Prostate gland (tissue), 2 donors: Measurements from ENCODE around the gene MCUR1.

Experiments used
- POLR2A ChIP-seq: fragments of 450-650 bp; IDR thresholded peaks from one replicate; pipeline ENCODE4 v1.6.1; 2016; ENCODE audit warnings: antibody characterized with exemption, mild to moderate bottlenecking
- POLR2AphosphoS5 ChIP-seq: sonication (generic); formaldehyde crosslinking; IDR thresholded peaks from one replicate; pipeline ENCODE4 v1.6.1; 2017; ENCODE audit warnings: antibody characterized with exemption
- TF ChIP-seq, protein P1 (sequence below), 4 experiments: fragments of 200-600 bp in 2 of 4; fragments of 450-650 bp in 2 of 4; sonication (generic) in 2 of 4; IDR thresholded peaks; 1 replicate in 3 of 4; 2 replicates in 1 of 4; pipeline ENCODE4 v1.5.1; 2016 to 2019; ENCODE audit warnings: antibody characterized with exemption in 4 of 4, mild to moderate bottlenecking in 2 of 4, moderate library complexity in 2 of 4

GRCh38 chr6:13831615-13832014 lies 17.3 kb upstream of the MCUR1 start:
- TF ChIP-seq, protein P1, sequence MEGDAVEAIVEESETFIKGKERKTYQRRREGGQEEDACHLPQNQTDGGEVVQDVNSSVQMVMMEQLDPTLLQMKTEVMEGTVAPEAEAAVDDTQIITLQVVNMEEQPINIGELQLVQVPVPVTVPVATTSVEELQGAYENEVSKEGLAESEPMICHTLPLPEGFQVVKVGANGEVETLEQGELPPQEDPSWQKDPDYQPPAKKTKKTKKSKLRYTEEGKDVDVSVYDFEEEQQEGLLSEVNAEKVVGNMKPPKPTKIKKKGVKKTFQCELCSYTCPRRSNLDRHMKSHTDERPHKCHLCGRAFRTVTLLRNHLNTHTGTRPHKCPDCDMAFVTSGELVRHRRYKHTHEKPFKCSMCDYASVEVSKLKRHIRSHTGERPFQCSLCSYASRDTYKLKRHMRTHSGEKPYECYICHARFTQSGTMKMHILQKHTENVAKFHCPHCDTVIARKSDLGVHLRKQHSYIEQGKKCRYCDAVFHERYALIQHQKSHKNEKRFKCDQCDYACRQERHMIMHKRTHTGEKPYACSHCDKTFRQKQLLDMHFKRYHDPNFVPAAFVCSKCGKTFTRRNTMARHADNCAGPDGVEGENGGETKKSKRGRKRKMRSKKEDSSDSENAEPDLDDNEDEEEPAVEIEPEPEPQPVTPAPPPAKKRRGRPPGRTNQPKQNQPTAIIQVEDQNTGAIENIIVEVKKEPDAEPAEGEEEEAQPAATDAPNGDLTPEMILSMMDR (IDR thresholded peaks at IDR 0.05), result no peak
- TF ChIP-seq POLR2A (no peak), POLR2AphosphoS5 (no peak)
